Measurements from ENCODE around the gene ARAF. TPM values are rescaled to one million over a fixed set of nuclear protein-coding genes. Genes with fewer than 3 reads are reported as not detected.

Gene ARAF
- polyA plus RNA-seq, 1 donor: 55.4 TPM

- DNase-seq: no peak
- no peaks in the 10 kb centered on the region for H3K9me3 ChIP-seq (ENCODE audit: control insufficient read depth, low read depth, low read length)
- H3K36me3 ChIP-seq (ENCODE audit: control insufficient read depth, insufficient read depth, low read length): peaks cover 46% of the 10 kb centered on the region
- no peaks in the 10 kb centered on the region for H3K27me3 ChIP-seq (ENCODE audit: control insufficient read depth, insufficient read depth, low read length)
- no peak overlapping the region for H3K4me3 ChIP-seq (ENCODE audit: low read length)
- H3K4me1 ChIP-seq (ENCODE audit: control insufficient read depth, insufficient read depth, low read length): peaks cover 4% of the 10 kb centered on the region
- no CpG with 5 or more reads among the region's 8 CpGs for WGBS (ENCODE audit: insufficient coverage, low lambda C conversion rate)
- H3K27ac ChIP-seq (ENCODE audit: low read length): no peak overlapping the region
Measured at GRCh38 chrX:47563801-47564315, 2.9 kb downstream of the ARAF start.

GRCh38 chrX:47564438-47565085, 3.6 kb downstream of the ARAF start:
- no peaks in the 10 kb centered on the region for H3K27me3 ChIP-seq (ENCODE audit: control insufficient read depth, insufficient read depth, low read length)
- no peaks in the 10 kb centered on the region for H3K9me3 ChIP-seq (ENCODE audit: control insufficient read depth, low read depth, low read length)
- no peak overlapping the region for H3K27ac ChIP-seq (ENCODE audit: low read length)
- DNase-seq: no peak
- no peak overlapping the region for H3K4me3 ChIP-seq (ENCODE audit: low read length)
- no CpG with 5 or more reads among the region's 12 CpGs for WGBS (ENCODE audit: insufficient coverage, low lambda C conversion rate)
- peaks cover 4% of the 10 kb centered on the region for H3K4me1 ChIP-seq (ENCODE audit: control insufficient read depth, insufficient read depth, low read length)
- H3K36me3 ChIP-seq (ENCODE audit: control insufficient read depth, insufficient read depth, low read length): peaks cover 53% of the 10 kb centered on the region

GRCh38 chrX:47566841-47567240, 5.8 kb downstream of the ARAF start:
- H3K4me3 ChIP-seq (ENCODE audit: low read length): no peak overlapping the region
- no peaks in the 10 kb centered on the region for H3K27me3 ChIP-seq (ENCODE audit: control insufficient read depth, insufficient read depth, low read length)
- DNase-seq: no peak
- peaks cover 3% of the 10 kb centered on the region for H3K4me1 ChIP-seq (ENCODE audit: control insufficient read depth, insufficient read depth, low read length)
- H3K9me3 ChIP-seq (ENCODE audit: control insufficient read depth, low read depth, low read length): no peaks in the 10 kb centered on the region
- H3K36me3 ChIP-seq (ENCODE audit: control insufficient read depth, insufficient read depth, low read length): peaks cover 66% of the 10 kb centered on the region
- no peak overlapping the region for H3K27ac ChIP-seq (ENCODE audit: low read length)
- no CpG with 5 or more reads among the region's 11 CpGs for WGBS (ENCODE audit: insufficient coverage, low lambda C conversion rate)

- H3K27me3 ChIP-seq (ENCODE audit: control insufficient read depth, insufficient read depth, low read length): no peaks in the 10 kb centered on the region
- no peak overlapping the region for H3K4me3 ChIP-seq (ENCODE audit: low read length)
- 100% methylated on average over 1 of the region's 13 CpGs for WGBS (ENCODE audit: insufficient coverage, low lambda C conversion rate)
- H3K9me3 ChIP-seq (ENCODE audit: control insufficient read depth, low read depth, low read length): no peaks in the 10 kb centered on the region
- H3K4me1 ChIP-seq (ENCODE audit: control insufficient read depth, insufficient read depth, low read length): no peaks in the 10 kb centered on the region
- peaks cover 56% of the 10 kb centered on the region for H3K36me3 ChIP-seq (ENCODE audit: control insufficient read depth, insufficient read depth, low read length)
- no peak for DNase-seq
- H3K27ac ChIP-seq (ENCODE audit: low read length): no peak overlapping the region
Measured at GRCh38 chrX:47568656-47569295, 7.8 kb downstream of the ARAF start.

- no peak for DNase-seq
- H3K4me3 ChIP-seq (ENCODE audit: low read length): no peak overlapping the region
- no CpG with 5 or more reads among the region's 8 CpGs for WGBS (ENCODE audit: insufficient coverage, low lambda C conversion rate)
- H3K4me1 ChIP-seq (ENCODE audit: control insufficient read depth, insufficient read depth, low read length): peaks cover 8% of the 10 kb centered on the region
- no peaks in the 10 kb centered on the region for H3K27me3 ChIP-seq (ENCODE audit: control insufficient read depth, insufficient read depth, low read length)
- peaks cover 42% of the 10 kb centered on the region for H3K36me3 ChIP-seq (ENCODE audit: control insufficient read depth, insufficient read depth, low read length)
- H3K27ac ChIP-seq (ENCODE audit: low read length): no peak overlapping the region
- H3K9me3 ChIP-seq (ENCODE audit: control insufficient read depth, low read depth, low read length): no peaks in the 10 kb centered on the region
Measured at GRCh38 chrX:47570794-47571193, 9.8 kb downstream of the ARAF start.

GRCh38 chrX:47571215-47571614, 10.2 kb downstream of the ARAF start:
- H3K36me3 ChIP-seq (ENCODE audit: control insufficient read depth, insufficient read depth, low read length): peaks cover 41% of the 10 kb centered on the region
- H3K4me1 ChIP-seq (ENCODE audit: control insufficient read depth, insufficient read depth, low read length): peaks cover 8% of the 10 kb centered on the region
- no peaks in the 10 kb centered on the region for H3K27me3 ChIP-seq (ENCODE audit: control insufficient read depth, insufficient read depth, low read length)
- DNase-seq: no peak
- no peak overlapping the region for H3K27ac ChIP-seq (ENCODE audit: low read length)
- H3K9me3 ChIP-seq (ENCODE audit: control insufficient read depth, low read depth, low read length): no peaks in the 10 kb centered on the region
- no CpG with 5 or more reads among the region's 11 CpGs for WGBS (ENCODE audit: insufficient coverage, low lambda C conversion rate)
- H3K4me3 ChIP-seq (ENCODE audit: low read length): no peak overlapping the region

- no CpG with 5 or more reads among the region's 13 CpGs for WGBS (ENCODE audit: insufficient coverage, low lambda C conversion rate)
- Histone ChIP-seq H3K9me3 (ENCODE audit: control insufficient read depth, low read depth, low read length) (no peaks in the 10 kb centered on the region), H3K4me3 (ENCODE audit: low read length) (no peak overlapping the region), H3K4me1 (ENCODE audit: control insufficient read depth, insufficient read depth, low read length) (peaks cover 8% of the 10 kb centered on the region), H3K27ac (ENCODE audit: low read length) (no peak overlapping the region), H3K36me3 (ENCODE audit: control insufficient read depth, insufficient read depth, low read length) (peaks cover 34% of the 10 kb centered on the region), H3K27me3 (ENCODE audit: control insufficient read depth, insufficient read depth, low read length) (no peaks in the 10 kb centered on the region)
- DNase-seq: no peak
Measured at GRCh38 chrX:47571896-47572295, 10.9 kb downstream of the ARAF start.

- Histone ChIP-seq H3K27ac (ENCODE audit: low read length) (no peak overlapping the region), H3K27me3 (ENCODE audit: control insufficient read depth, insufficient read depth, low read length) (no peaks in the 10 kb centered on the region), H3K9me3 (ENCODE audit: control insufficient read depth, low read depth, low read length) (no peaks in the 10 kb centered on the region), H3K36me3 (ENCODE audit: control insufficient read depth, insufficient read depth, low read length) (peaks cover 27% of the 10 kb centered on the region), H3K4me1 (ENCODE audit: control insufficient read depth, insufficient read depth, low read length) (peaks cover 8% of the 10 kb centered on the region), H3K4me3 (ENCODE audit: low read length) (no peak overlapping the region)
- no peak for DNase-seq
- 60% methylated on average over 1 of the region's 9 CpGs for WGBS (ENCODE audit: insufficient coverage, low lambda C conversion rate)
Measured at GRCh38 chrX:47572773-47573340, 11.9 kb downstream of the ARAF start.

- no CpG with 5 or more reads among the region's 20 CpGs for WGBS (ENCODE audit: insufficient coverage, low lambda C conversion rate)
- peak overlapping the region; percentile 17 for H3K27ac ChIP-seq (ENCODE audit: low read length)
- peaks cover 8% of the 10 kb centered on the region for H3K4me1 ChIP-seq (ENCODE audit: control insufficient read depth, insufficient read depth, low read length)
- no peaks in the 10 kb centered on the region for H3K27me3 ChIP-seq (ENCODE audit: control insufficient read depth, insufficient read depth, low read length)
- H3K9me3 ChIP-seq (ENCODE audit: control insufficient read depth, low read depth, low read length): no peaks in the 10 kb centered on the region
- H3K36me3 ChIP-seq (ENCODE audit: control insufficient read depth, insufficient read depth, low read length): peaks cover 25% of the 10 kb centered on the region
- peak in 1 of 2 donors; percentile 37 for DNase-seq
- peak overlapping the region; percentile 28 for H3K4me3 ChIP-seq (ENCODE audit: low read length)
Measured at GRCh38 chrX:47573341-47574075, 12.5 kb downstream of the ARAF start.

GRCh38 chrX:47574076-47574546, 13.1 kb downstream of the ARAF start:
- Histone ChIP-seq H3K4me1 (ENCODE audit: control insufficient read depth, insufficient read depth, low read length) (peaks cover 8% of the 10 kb centered on the region), H3K27me3 (ENCODE audit: control insufficient read depth, insufficient read depth, low read length) (no peaks in the 10 kb centered on the region), H3K9me3 (ENCODE audit: control insufficient read depth, low read depth, low read length) (no peaks in the 10 kb centered on the region), H3K27ac (ENCODE audit: low read length) (no peak overlapping the region), H3K36me3 (ENCODE audit: control insufficient read depth, insufficient read depth, low read length) (peaks cover 19% of the 10 kb centered on the region), H3K4me3 (ENCODE audit: low read length) (peak overlapping the region; percentile 28)
- no CpG with 5 or more reads among the region's 41 CpGs for WGBS (ENCODE audit: insufficient coverage, low lambda C conversion rate)
- DNase-seq: peak in 1 of 2 donors; percentile 21

Measured in large intestine (tissue), 3 donors.